WTC11 (cell line): ENCODE results near the gene KIF4B. TPM values are rescaled to one million over a fixed set of nuclear protein-coding genes. Genes with fewer than 3 reads are reported as not detected.

Experiments used
- ATAC-seq: fragments of 200-7000 bp; cut with Tn5 transposase; 2 replicates; pipeline ENCODE4 v1.10.0; 2021; ENCODE audit warnings: mild to moderate bottlenecking, moderate library complexity
- CTCF ChIA-PET: fragments of 300-600 bp; sonication (Branson Sonifier 250); formaldehyde crosslinking; loops from one replicate; lab custom pipeline; 2021; ENCODE audit warnings: antibody characterized with exemption; lab: Charles Lee
- POLR2A ChIA-PET: fragments of 350-600 bp; sonication (Branson Sonifier 250); formaldehyde crosslinking; loops from one replicate; lab custom pipeline; 2021; ENCODE audit warnings: antibody characterized with exemption; lab: Charles Lee
- DNase-seq: peaks from one replicate; pipeline ENCODE4 v3.0.0; 2021; ENCODE audit warnings: low spot score
- H3K27ac Mint-ChIP-seq: 2 replicates; pipeline ENCODE4 v1.8.0; 2021; ENCODE audit warnings: mixed read lengths
- H3K27me3 Mint-ChIP-seq: 2 replicates; pipeline ENCODE4 v1.8.0; 2021; ENCODE audit warnings: low read depth, mild to moderate bottlenecking, moderate library complexity, mixed read lengths
- H3K36me3 Mint-ChIP-seq: 2 replicates; pipeline ENCODE4 v1.8.0; 2021; ENCODE audit warnings: mixed read lengths
- H3K4me1 Mint-ChIP-seq: 2 replicates; pipeline ENCODE4 v1.8.0; 2022; ENCODE audit warnings: mixed read lengths
- H3K4me3 Mint-ChIP-seq: 2 replicates; pipeline ENCODE4 v1.8.0; 2021; ENCODE audit warnings: mild to moderate bottlenecking, moderate library complexity, mixed read lengths
- H3K9me3 Mint-ChIP-seq: 2 replicates; pipeline ENCODE4 v1.8.0; 2021; ENCODE audit warnings: mixed read lengths
- AR ChIP-seq: fragments of 250-450 bp; sonication (Bioruptor Pico); IDR thresholded peaks from 2 replicates; pipeline ENCODE4 v1.9.0; 2021; ENCODE audit warnings: mild to moderate bottlenecking
- ATF3 ChIP-seq: sonication (generic); formaldehyde crosslinking; conservative IDR thresholded peaks from 2 replicates; pipeline ENCODE4 v1.8.1; 2022; ENCODE audit warnings: mild to moderate bottlenecking, missing genetic modification reagents
- FOXJ3 ChIP-seq: sonication (generic); formaldehyde crosslinking; IDR thresholded peaks from 2 replicates; pipeline ENCODE4 v1.9.0; 2021; ENCODE audit warnings: missing genetic modification reagents, mild to moderate bottlenecking, borderline replicate concordance
- FOXK1 ChIP-seq: sonication (generic); formaldehyde crosslinking; IDR thresholded peaks from 2 replicates; pipeline ENCODE4 v1.8.0; 2022; ENCODE audit warnings: mild to moderate bottlenecking, moderate library complexity, missing genetic modification reagents
- HMGA2 ChIP-seq: fragments of 250-450 bp; sonication (Bioruptor Pico); IDR thresholded peaks from 2 replicates; pipeline ENCODE4 v1.4.0; 2021; ENCODE audit warnings: mild to moderate bottlenecking, moderate library complexity
- IRF2 ChIP-seq: sonication (generic); formaldehyde crosslinking; IDR thresholded peaks from 2 replicates; pipeline ENCODE4 v1.8.0; 2022; ENCODE audit warnings: low read depth, missing genetic modification reagents, borderline replicate concordance
- JUN ChIP-seq: sonication (generic); formaldehyde crosslinking; IDR thresholded peaks from 2 replicates; pipeline ENCODE4 v1.8.0; 2023; ENCODE audit warnings: mild to moderate bottlenecking, missing genetic modification reagents
- KAT7 ChIP-seq: sonication (generic); formaldehyde crosslinking; IDR thresholded peaks from 2 replicates; pipeline ENCODE4 v1.8.1; 2023; ENCODE audit warnings: missing genetic modification reagents, mild to moderate bottlenecking, borderline replicate concordance
- NR2C2 ChIP-seq: sonication (generic); formaldehyde crosslinking; IDR thresholded peaks from 2 replicates; pipeline ENCODE4 v1.8.0; 2022; ENCODE audit warnings: mild to moderate bottlenecking, missing genetic modification reagents
- SP1 ChIP-seq: sonication (generic); formaldehyde crosslinking; conservative IDR thresholded peaks from 2 replicates; pipeline ENCODE4 v1.8.1; 2022; ENCODE audit warnings: missing genetic modification reagents
- USF2 ChIP-seq: sonication (generic); formaldehyde crosslinking; IDR thresholded peaks from 2 replicates; pipeline ENCODE4 v1.8.1; 2023; ENCODE audit warnings: mild to moderate bottlenecking, missing genetic modification reagents, moderate library complexity
- ZNF232 ChIP-seq: sonication (generic); formaldehyde crosslinking; IDR thresholded peaks from 2 replicates; pipeline ENCODE4 v1.8.0; 2022; ENCODE audit warnings: mild to moderate bottlenecking, missing genetic modification reagents
- ZNF396 ChIP-seq: fragments of 250-450 bp; sonication (Bioruptor Pico); IDR thresholded peaks from 2 replicates; pipeline ENCODE4 v1.8.0; 2021; ENCODE audit warnings: mild to moderate bottlenecking, moderate library complexity, borderline replicate concordance
- ZNF423 ChIP-seq: fragments of 250-450 bp; sonication (Bioruptor Pico); IDR thresholded peaks from 2 replicates; pipeline ENCODE4 v2.1.2; 2022; ENCODE audit warnings: mild to moderate bottlenecking, moderate library complexity
- total RNA-seq: library from RNA; stranded (reverse); gene quantifications from 3 replicates; pipeline ENCODE4 v1.2.3, GENCODE V29; 2021
- TF ChIP-seq, protein P1 (sequence below): sonication (generic); formaldehyde crosslinking; IDR thresholded peaks from 2 replicates; pipeline ENCODE4 v1.8.0; 2022; ENCODE audit warnings: mild to moderate bottlenecking, missing genetic modification reagents
- TF ChIP-seq, protein P2 (sequence below): sonication (generic); formaldehyde crosslinking; IDR thresholded peaks from 2 replicates; pipeline ENCODE4 v1.8.0; 2023; ENCODE audit warnings: missing genetic modification reagents
- TF ChIP-seq, protein P3 (sequence below): fragments of 250-450 bp; sonication (Bioruptor Pico); IDR thresholded peaks from 2 replicates; pipeline ENCODE4 v2.1.2; 2022; ENCODE audit warnings: mild to moderate bottlenecking, moderate library complexity
- TF ChIP-seq, protein P4 (sequence below): fragments of 250-450 bp; sonication (Bioruptor Pico); conservative IDR thresholded peaks from 2 replicates; pipeline ENCODE4 v1.9.0; 2021; ENCODE audit warnings: mild to moderate bottlenecking
- TF ChIP-seq, protein P5 (sequence below): sonication (generic); formaldehyde crosslinking; IDR thresholded peaks from 2 replicates; pipeline ENCODE4 v1.8.1; 2023; ENCODE audit warnings: mild to moderate bottlenecking, moderate library complexity, missing genetic modification reagents

The KIF4B gene
- total RNA-seq, 1 experiment from 2014 or later: 0.09 TPM

DNA sequence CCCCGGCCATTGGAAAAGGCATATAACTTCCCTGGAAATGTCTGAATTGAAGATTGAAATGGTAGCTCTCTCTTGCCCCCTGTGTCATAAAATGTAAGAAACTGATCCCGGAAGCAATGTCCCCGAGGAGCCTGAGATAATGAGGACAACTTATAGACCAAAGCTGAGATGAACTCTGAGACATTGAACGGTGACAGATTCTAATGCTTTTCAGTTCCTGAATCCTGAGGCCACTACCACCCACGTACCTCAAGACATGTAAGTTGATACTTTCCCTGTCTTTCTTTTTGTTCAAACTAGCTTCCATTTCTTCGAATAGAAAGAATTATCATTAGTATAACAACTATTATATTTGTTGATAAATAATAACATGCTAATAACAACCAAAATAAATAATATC lies 51.0 kb downstream of the KIF4B start:
- Mint-ChIP-seq H3K27ac (no peak overlapping the region), H3K4me3 (no peak overlapping the region), H3K36me3 (no peaks in the 10 kb centered on the region), H3K4me1 (no peaks in the 10 kb centered on the region), H3K9me3 (peaks cover 4% of the 10 kb centered on the region; the same call in 1 of the 2 replicates), H3K27me3 (no peaks in the 10 kb centered on the region)
- ChIA-PET CTCF (interaction anchor here (0.9 kb wide), 1 partner anchor 37 kb away, joined by 3 read pairs; no protein-coding TSS in a partner anchor), POLR2A (no interaction called here)
- DNase-seq (no peak), ATAC-seq (no peak)
- TF ChIP-seq JUN (CRISPR knock-in tag): no peak
- TF ChIP-seq, protein P1, sequence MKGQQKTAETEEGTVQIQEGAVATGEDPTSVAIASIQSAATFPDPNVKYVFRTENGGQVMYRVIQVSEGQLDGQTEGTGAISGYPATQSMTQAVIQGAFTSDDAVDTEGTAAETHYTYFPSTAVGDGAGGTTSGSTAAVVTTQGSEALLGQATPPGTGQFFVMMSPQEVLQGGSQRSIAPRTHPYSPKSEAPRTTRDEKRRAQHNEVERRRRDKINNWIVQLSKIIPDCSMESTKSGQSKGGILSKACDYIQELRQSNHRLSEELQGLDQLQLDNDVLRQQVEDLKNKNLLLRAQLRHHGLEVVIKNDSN (CRISPR knock-in tag): no peak
- no peak for TF ChIP-seq SP1
- no peak for TF ChIP-seq KAT7 (CRISPR knock-in tag)
- TF ChIP-seq ZNF423: no peak
- no peak for TF ChIP-seq ZNF396 (CRISPR knock-in tag)
- TF ChIP-seq FOXJ3: no peak
- no peak for TF ChIP-seq USF2 (CRISPR knock-in tag)
- TF ChIP-seq IRF2: no peak
- no peak for TF ChIP-seq FOXK1 (CRISPR knock-in tag)
- TF ChIP-seq NR2C2 (CRISPR knock-in tag): no peak
- TF ChIP-seq, protein P2, sequence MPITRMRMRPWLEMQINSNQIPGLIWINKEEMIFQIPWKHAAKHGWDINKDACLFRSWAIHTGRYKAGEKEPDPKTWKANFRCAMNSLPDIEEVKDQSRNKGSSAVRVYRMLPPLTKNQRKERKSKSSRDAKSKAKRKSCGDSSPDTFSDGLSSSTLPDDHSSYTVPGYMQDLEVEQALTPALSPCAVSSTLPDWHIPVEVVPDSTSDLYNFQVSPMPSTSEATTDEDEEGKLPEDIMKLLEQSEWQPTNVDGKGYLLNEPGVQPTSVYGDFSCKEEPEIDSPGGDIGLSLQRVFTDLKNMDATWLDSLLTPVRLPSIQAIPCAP (CRISPR knock-in tag): no peak
- TF ChIP-seq, protein P3, sequence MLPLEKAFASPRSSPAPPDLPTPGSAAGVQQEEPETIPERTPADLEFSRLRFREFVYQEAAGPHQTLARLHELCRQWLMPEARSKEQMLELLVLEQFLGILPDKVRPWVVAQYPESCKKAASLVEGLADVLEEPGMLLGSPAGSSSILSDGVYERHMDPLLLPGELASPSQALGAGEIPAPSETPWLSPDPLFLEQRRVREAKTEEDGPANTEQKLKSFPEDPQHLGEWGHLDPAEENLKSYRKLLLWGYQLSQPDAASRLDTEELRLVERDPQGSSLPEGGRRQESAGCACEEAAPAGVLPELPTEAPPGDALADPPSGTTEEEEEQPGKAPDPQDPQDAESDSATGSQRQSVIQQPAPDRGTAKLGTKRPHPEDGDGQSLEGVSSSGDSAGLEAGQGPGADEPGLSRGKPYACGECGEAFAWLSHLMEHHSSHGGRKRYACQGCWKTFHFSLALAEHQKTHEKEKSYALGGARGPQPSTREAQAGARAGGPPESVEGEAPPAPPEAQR (CRISPR knock-in tag): no peak
- no peak for TF ChIP-seq ATF3 (CRISPR knock-in tag)
- TF ChIP-seq, protein P4, sequence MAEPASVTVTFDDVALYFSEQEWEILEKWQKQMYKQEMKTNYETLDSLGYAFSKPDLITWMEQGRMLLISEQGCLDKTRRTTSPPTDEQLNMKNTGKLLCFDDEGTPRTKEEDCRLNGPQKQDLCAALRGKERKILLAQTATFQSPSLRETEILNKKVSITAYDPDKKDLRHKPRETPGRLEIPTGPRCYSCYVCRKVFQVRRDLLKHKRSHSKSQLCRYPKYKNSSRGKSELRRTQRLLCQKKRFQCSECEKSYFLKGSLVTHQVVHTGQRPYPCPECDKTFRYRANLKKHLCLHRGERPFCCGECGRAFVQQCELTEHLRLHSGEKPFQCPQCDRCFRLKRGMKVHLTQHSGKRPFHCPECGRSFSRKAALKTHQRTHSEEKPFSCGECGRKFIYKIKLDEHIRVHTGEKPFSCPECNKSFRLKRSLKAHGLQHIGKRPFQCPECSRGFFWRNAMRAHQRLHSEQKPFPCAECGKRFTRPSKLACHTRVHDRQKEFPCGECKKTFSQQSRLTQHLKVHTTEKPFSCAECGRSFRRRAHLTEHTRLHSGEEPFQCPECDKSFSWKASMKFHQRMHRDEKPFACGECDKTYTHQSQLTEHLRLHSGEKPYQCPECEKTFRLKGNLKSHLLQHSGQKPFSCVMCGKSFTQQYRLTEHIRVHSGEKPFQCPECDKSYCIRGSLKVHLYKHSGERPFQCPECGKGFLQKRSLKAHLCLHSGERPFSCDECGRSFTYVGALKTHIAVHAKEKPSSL (CRISPR knock-in tag): no peak
- no peak for TF ChIP-seq ZNF232 (CRISPR knock-in tag)
- TF ChIP-seq, protein P5, sequence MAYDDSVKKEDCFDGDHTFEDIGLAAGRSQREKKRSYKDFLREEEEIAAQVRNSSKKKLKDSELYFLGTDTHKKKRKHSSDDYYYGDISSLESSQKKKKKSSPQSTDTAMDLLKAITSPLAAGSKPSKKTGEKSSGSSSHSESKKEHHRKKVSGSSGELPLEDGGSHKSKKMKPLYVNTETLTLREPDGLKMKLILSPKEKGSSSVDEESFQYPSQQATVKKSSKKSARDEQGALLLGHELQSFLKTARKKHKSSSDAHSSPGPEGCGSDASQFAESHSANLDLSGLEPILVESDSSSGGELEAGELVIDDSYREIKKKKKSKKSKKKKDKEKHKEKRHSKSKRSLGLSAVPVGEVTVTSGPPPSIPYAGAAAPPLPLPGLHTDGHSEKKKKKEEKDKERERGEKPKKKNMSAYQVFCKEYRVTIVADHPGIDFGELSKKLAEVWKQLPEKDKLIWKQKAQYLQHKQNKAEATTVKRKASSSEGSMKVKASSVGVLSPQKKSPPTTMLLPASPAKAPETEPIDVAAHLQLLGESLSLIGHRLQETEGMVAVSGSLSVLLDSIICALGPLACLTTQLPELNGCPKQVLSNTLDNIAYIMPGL: no peak
- TF ChIP-seq HMGA2 (CRISPR knock-in tag): no peak
- no peak for TF ChIP-seq AR (CRISPR knock-in tag)
